B cell (primary cell): ENCODE results near the gene THNSL1. TPM values are rescaled to one million over a fixed set of nuclear protein-coding genes. Genes with fewer than 3 reads are reported as not detected.

Experiments used
- ATAC-seq: fragments of 200-7000 bp; cut with Tn5 transposase; one replicate; pipeline ENCODE4 v1.10.0; 2021; ENCODE audit warnings: low read depth, mild to moderate bottlenecking, moderate number of reproducible peaks, moderate library complexity
- CTCF ChIA-PET: fragments of 350-600 bp; sonication (Branson Sonifier 250); formaldehyde crosslinking; loops from one replicate; lab custom pipeline; 2021; ENCODE audit warnings: antibody characterized with exemption, inconsistent platforms; lab: Charles Lee
- POLR2A ChIA-PET: fragments of 350-600 bp; sonication (Branson Sonifier 250); formaldehyde crosslinking; loops from one replicate; lab custom pipeline; 2021; ENCODE audit warnings: antibody characterized with exemption; lab: Charles Lee
- DNase-seq: peaks from one replicate; pipeline ENCODE4 v3.0.0; 2013
- H2AFZ ChIP-seq: 2 replicates; pipeline ENCODE4 v1.6.1; 2012; ENCODE audit warnings: mild to moderate bottlenecking, low read depth, low read length; ENCODE audit not compliant: insufficient read depth, poor library complexity, severe bottlenecking
- H3K27ac ChIP-seq, 2 donors: 1 replicate in 1 of 2; 2 replicates in 1 of 2; pipeline ENCODE4 v1.5.1; 2012 to 2013; ENCODE audit warnings: low read length in 2 of 2, mild to moderate bottlenecking in 2 of 2, moderate library complexity in 1 of 2
- H3K27me3 ChIP-seq, 4 experiments: fragments of 200-600 bp in 1 of 4; sonication (generic) in 1 of 4; replicated peaks in 1 of 4; 1 replicate in 2 of 4; 2 replicates in 2 of 4; pipeline versions ENCODE4 v1.6.1 to v1.7.0; 2013 to 2016; ENCODE audit warnings: low read length in 3 of 4, mild to moderate bottlenecking in 2 of 4, mixed read lengths in 1 of 4, moderate library complexity in 1 of 4; ENCODE audit not compliant: insufficient read depth in 4 of 4, control insufficient read depth in 3 of 4; ENCODE audit errors: control extremely low read depth in 1 of 4
- H3K36me3 ChIP-seq, 2 experiments: replicated peaks in 1 of 2; 1 replicate in 1 of 2; 2 replicates in 1 of 2; pipeline versions ENCODE4 v1.6.1 to v1.7.1; 2013; ENCODE audit warnings: low read length in 1 of 2; ENCODE audit not compliant: insufficient read depth in 2 of 2, control insufficient read depth in 1 of 2; ENCODE audit errors: control extremely low read depth in 1 of 2, extremely low read depth in 1 of 2
- H3K4me1 ChIP-seq, 2 donors: fragments of 200-600 bp in 1 of 2; sonication (generic) in 1 of 2; 1 replicate in 1 of 2; 2 replicates in 1 of 2; pipeline versions ENCODE4 v1.5.1 to v1.6.1; 2013 to 2017; ENCODE audit warnings: low read length in 2 of 2; ENCODE audit not compliant: control insufficient read depth in 2 of 2, insufficient read depth in 2 of 2
- H3K4me2 ChIP-seq: replicated peaks from 2 replicates; pipeline ENCODE3; 2012; ENCODE audit warnings: mild to moderate bottlenecking, low read depth, low read length; ENCODE audit not compliant: poor library complexity, severe bottlenecking
- H3K4me3 ChIP-seq, 5 experiments: fragments of 200-600 bp in 1 of 5; sonication (generic) in 1 of 5; 1 replicate in 3 of 5; 2 replicates in 2 of 5; pipeline versions ENCODE4 v1.5.1 to v1.7.0; 2011 to 2016; ENCODE audit warnings: low read length in 4 of 5, mild to moderate bottlenecking in 4 of 5, low read depth in 2 of 5, control low read depth in 1 of 5, moderate library complexity in 1 of 5; ENCODE audit not compliant: insufficient read depth in 1 of 5; ENCODE audit errors: control extremely low read depth in 1 of 5, extremely low read depth in 1 of 5
- H3K79me2 ChIP-seq: fragments of 200-600 bp; sonication (generic); one replicate; pipeline ENCODE4 v1.6.0; 2016; ENCODE audit warnings: low read length; ENCODE audit not compliant: control insufficient read depth, insufficient read depth
- H3K9ac ChIP-seq: fragments of 200-600 bp; sonication (generic); 2 replicates; pipeline ENCODE4 v1.6.1; 2017; ENCODE audit warnings: mild to moderate bottlenecking, low read length, moderate library complexity
- H3K9me3 ChIP-seq, 3 donors: one replicate each; pipeline versions ENCODE4 v1.6.1 to v1.7.1; 2013; ENCODE audit warnings: low read length in 2 of 3; ENCODE audit not compliant: control insufficient read depth in 2 of 3, insufficient read depth in 1 of 3; ENCODE audit errors: control extremely low read depth in 1 of 3
- H4K20me1 ChIP-seq: 2 replicates; pipeline ENCODE4 v1.6.0; 2012; ENCODE audit warnings: mild to moderate bottlenecking, low read length; ENCODE audit not compliant: insufficient read depth, control insufficient read depth, poor library complexity, severe bottlenecking
- H3K27ac Mint-ChIP-seq: one replicate; pipeline ENCODE4 v1.8.0; 2021; ENCODE audit warnings: mixed read lengths
- H3K27me3 Mint-ChIP-seq: one replicate; pipeline ENCODE4 v1.8.0; 2021; ENCODE audit warnings: mixed read lengths
- H3K4me1 Mint-ChIP-seq: one replicate; pipeline ENCODE4 v1.8.0; 2021; ENCODE audit warnings: mixed read lengths
- H3K4me3 Mint-ChIP-seq: one replicate; pipeline ENCODE4 v1.8.0; 2021; ENCODE audit warnings: mixed read lengths
- H3K9me3 Mint-ChIP-seq: one replicate; pipeline ENCODE4 v1.8.0; 2022; ENCODE audit warnings: mixed read lengths; ENCODE audit not compliant: insufficient read depth
- CTCF ChIP-seq: fragments of 200-600 bp; IDR thresholded peaks from one replicate; pipeline ENCODE4 v1.8.0; 2022; ENCODE audit warnings: antibody characterized with exemption, mild to moderate bottlenecking
- EZH2 ChIP-seq: IDR thresholded peaks from 2 replicates; pipeline ENCODE4 v1.6.1; 2012; ENCODE audit warnings: borderline replicate concordance, low read depth, mild to moderate bottlenecking, moderate library complexity, low read length; ENCODE audit not compliant: insufficient read depth, poor library complexity, severe bottlenecking
- WGBS: methylation state at CpG from one replicate; pipeline ENCODE4 v1.1.5; 2013; ENCODE audit warnings: missing lambda C conversion rate; ENCODE audit not compliant: insufficient coverage; 5-methylcytosine and 5-hydroxymethylcytosine counted together
- intact Hi-C: fragments of 100-400 bp; cut with micrococcal nuclease; formaldehyde crosslinking; loops from one replicate; pipeline ENCODE4 v1.10.0; 2022
- polyA plus RNA-seq: library from polyadenylated mRNA; depleted of rRNA; stranded (reverse); fragments of >200 nt; gene quantifications from 2 replicates; pipeline ENCODE4 v1.2.3, GENCODE V29; 2012
- total RNA-seq, 2 donors: library from RNA; stranded (reverse); fragments of 120-200 nt in 1 of 2; gene quantifications; 1 replicate in 1 of 2; 2 replicates in 1 of 2; pipeline versions ENCODE4 v1.2.3 to v1.2.4, GENCODE V29; 2013 to 2022

THNSL1 gene
- total and polyA plus RNA-seq, 2 donors (not counting 1 experiment from before 2014, with no cell fraction given), result 0.72 to 4.3 TPM

- no peaks in the 10 kb centered on the region for H3K9me3 ChIP-seq
- no peaks in the 10 kb centered on the region for H3K9me3 Mint-ChIP-seq
- ChIA-PET POLR2A (no interaction called here), CTCF (interaction anchor here (1.1 to 1.4 kb wide), 2 partner anchors 13 to 378 kb away, joined by 3 read pairs; no protein-coding TSS in a partner anchor)
- H3K4me3 ChIP-seq, result no peak overlapping the region
- peaks cover 4% of the 10 kb centered on the region for H3K4me1 Mint-ChIP-seq
- no peaks in the 10 kb centered on the region for H3K27me3 ChIP-seq
- H3K79me2 ChIP-seq, result peaks cover 2% of the 10 kb centered on the region
- ATAC-seq, result no peak
- no peaks in the 10 kb centered on the region for H3K36me3 ChIP-seq
- 100% methylated on average over 5 of the region's 8 CpGs for WGBS
- H2AFZ ChIP-seq, result no peak overlapping the region
- no peak for TF ChIP-seq EZH2
- TF ChIP-seq CTCF, result no peak
- no peak overlapping the region for H3K27ac ChIP-seq
- H3K27ac Mint-ChIP-seq, result no peak overlapping the region
- no peak overlapping the region for H3K4me2 ChIP-seq
- H3K4me1 ChIP-seq, result no peaks in the 10 kb centered on the region
- intact Hi-C loops, result no loop called here
- no peaks in the 10 kb centered on the region for H4K20me1 ChIP-seq
- H3K27me3 Mint-ChIP-seq, result no peaks in the 10 kb centered on the region
- no peak for DNase-seq
- no peak overlapping the region for H3K9ac ChIP-seq
- H3K4me3 Mint-ChIP-seq, result no peak overlapping the region
These were observed 8.1 kb downstream of the THNSL1 start for GRCh38 chr10:25024528-25024927.

GRCh38 chr10:25026463-25026862, 10.1 kb downstream of the THNSL1 start:
- DNase-seq (no peak), ATAC-seq (no peak)
- Histone ChIP-seq H3K4me3 (no peak overlapping the region), H3K36me3 (no peaks in the 10 kb centered on the region), H3K27me3 (no peaks in the 10 kb centered on the region), H3K27ac (no peak overlapping the region), H4K20me1 (no peaks in the 10 kb centered on the region), H3K9me3 (no peaks in the 10 kb centered on the region), H3K4me2 (no peak overlapping the region), H3K79me2 (peaks cover 2% of the 10 kb centered on the region), H2AFZ (no peak overlapping the region), H3K9ac (no peak overlapping the region), H3K4me1 (no peaks in the 10 kb centered on the region)
- Mint-ChIP-seq H3K27me3 (no peaks in the 10 kb centered on the region), H3K9me3 (no peaks in the 10 kb centered on the region), H3K4me1 (no peaks in the 10 kb centered on the region), H3K4me3 (no peak overlapping the region), H3K27ac (no peak overlapping the region)
- intact Hi-C loops, result no loop called here
- TF ChIP-seq EZH2 (no peak), CTCF (no peak)
- POLR2A ChIA-PET, result no interaction called here
- no CpG with 5 or more reads among the region's 1 CpG for WGBS
- CTCF ChIA-PET, result no interaction called here
